NCI-H2227 treated with DMSO at 0.1 percent for 48 hours (cell line): ENCODE measurements around the gene HTR3A.

Experiments
- DNase-seq: peaks from one replicate; lab custom pipeline; 2025; lab: John Stamatoyannopoulos, UW

Gene HTR3A

GRCh38 chr11:114019046-114019445, 44.1 kb downstream of the HTR3A start:
- DNase-seq, result no peak

GRCh38 chr11:114019574-114019973, 44.7 kb downstream of the HTR3A start:
- DNase-seq, result no peak

- no peak for DNase-seq
These were observed 50.5 kb downstream of the HTR3A start for GRCh38 chr11:114025329-114025907.

GRCh38 chr11:114026355-114026754, 51.4 kb downstream of the HTR3A start:
- no peak for DNase-seq

GRCh38 chr11:114027391-114027790, 52.5 kb downstream of the HTR3A start:
- DNase-seq, result no peak

GRCh38 chr11:114027926-114028325, 53.0 kb downstream of the HTR3A start:
- no peak for DNase-seq

- no peak for DNase-seq
These were observed 56.5 kb downstream of the HTR3A start for GRCh38 chr11:114031246-114031966.

GRCh38 chr11:114031967-114032320, 57.0 kb downstream of the HTR3A start:
- DNase-seq, result no peak

GRCh38 chr11:114033066-114033465, 58.2 kb downstream of the HTR3A start:
- DNase-seq, result no peak

GRCh38 chr11:114033572-114033971, 58.7 kb downstream of the HTR3A start:
- no peak for DNase-seq

GRCh38 chr11:114034956-114035355, 60.0 kb downstream of the HTR3A start:
- no peak for DNase-seq

- no peak for DNase-seq
These were observed 61.4 kb downstream of the HTR3A start for GRCh38 chr11:114036147-114036811.

GRCh38 chr11:114036958-114037357, 62.0 kb downstream of the HTR3A start:
- no peak for DNase-seq

GRCh38 chr11:114039551-114039950, 64.6 kb downstream of the HTR3A start:
- DNase-seq, result no peak
